H9 (cell line): Measurements from ENCODE around the gene SELENOI. TPM values are rescaled to one million over a fixed set of nuclear protein-coding genes. Genes with fewer than 3 reads are reported as not detected.
A peak's percentile ranks its signal among the peaks of the same experiment; 100 is the strongest.

Experiments
- DNase-seq: peaks from one replicate; pipeline ENCODE4 v3.0.0-alpha.2; 2017
- H2AFZ ChIP-seq: one replicate; pipeline ENCODE4 v1.6.1; 2013; ENCODE audit warnings: mild to moderate bottlenecking, low read length, control low read depth, moderate library complexity
- H2AK5ac ChIP-seq: 2 replicates; pipeline ENCODE4 v1.6.1; 2013; ENCODE audit warnings: low read length, control low read depth, mixed read lengths; ENCODE audit not compliant: insufficient read length
- H2BK120ac ChIP-seq: one replicate; pipeline ENCODE4 v1.6.1; 2013; ENCODE audit warnings: low read depth, mild to moderate bottlenecking, low read length, control low read depth, inconsistent platforms; ENCODE audit not compliant: poor library complexity, severe bottlenecking
- H2BK12ac ChIP-seq: 2 replicates; pipeline ENCODE4 v1.6.1; 2013; ENCODE audit warnings: low read length, control low read depth, mixed read lengths, low read depth; ENCODE audit not compliant: insufficient read length
- H2BK15ac ChIP-seq: 2 replicates; pipeline ENCODE4 v1.6.1; 2013; ENCODE audit warnings: low read depth, low read length, control low read depth
- H2BK20ac ChIP-seq: one replicate; pipeline ENCODE4 v1.6.1; 2013; ENCODE audit warnings: low read depth, mild to moderate bottlenecking, low read length, control low read depth, inconsistent platforms; ENCODE audit not compliant: poor library complexity, severe bottlenecking
- H2BK5ac ChIP-seq: 2 replicates; pipeline ENCODE4 v1.6.1; 2013; ENCODE audit warnings: low read length, control low read depth, mixed read lengths; ENCODE audit not compliant: insufficient read length
- H3K14ac ChIP-seq: 2 replicates; pipeline ENCODE4 v1.6.1; 2013; ENCODE audit warnings: low read length, control low read depth; ENCODE audit not compliant: insufficient read depth
- H3K18ac ChIP-seq: 2 replicates; pipeline ENCODE4 v1.6.1; 2013; ENCODE audit warnings: low read depth, mild to moderate bottlenecking, mixed read lengths, low read length, control low read depth; ENCODE audit not compliant: insufficient read length
- H3K23ac ChIP-seq: 2 replicates; pipeline ENCODE4 v1.6.1; 2013; ENCODE audit warnings: low read length, control low read depth, mixed read lengths, low read depth; ENCODE audit not compliant: insufficient read length
- H3K23me2 ChIP-seq: 2 replicates; pipeline ENCODE4 v1.6.1; 2013; ENCODE audit warnings: low read depth, mild to moderate bottlenecking, mixed read lengths, low read length, control low read depth; ENCODE audit not compliant: insufficient read length, poor library complexity, severe bottlenecking
- H3K27ac ChIP-seq: 2 replicates; pipeline ENCODE4 v1.5.1; 2013; ENCODE audit warnings: low read length, control low read depth, mixed read lengths, low read depth; ENCODE audit not compliant: insufficient read length
- H3K27me3 ChIP-seq: 2 replicates; pipeline ENCODE4 v1.6.1; 2013; ENCODE audit warnings: low read length, control low read depth, inconsistent platforms; ENCODE audit not compliant: insufficient read depth
- H3K4ac ChIP-seq: 2 replicates; pipeline ENCODE4 v1.6.1; 2013; ENCODE audit warnings: low read depth, mild to moderate bottlenecking, control low read depth, inconsistent platforms, low read length, moderate library complexity
- H3K4me1 ChIP-seq: 2 replicates; pipeline ENCODE4 v1.6.1; 2013; ENCODE audit warnings: low read length, control low read depth, inconsistent platforms; ENCODE audit not compliant: insufficient read depth
- H3K4me2 ChIP-seq: 2 replicates; pipeline ENCODE4 v1.6.1; 2013; ENCODE audit warnings: low read length, control low read depth, mixed read lengths; ENCODE audit not compliant: insufficient read length, insufficient read depth
- H3K56ac ChIP-seq: 2 replicates; pipeline ENCODE4 v1.6.1; 2013; ENCODE audit warnings: low read depth, mild to moderate bottlenecking, mixed read lengths, low read length, control low read depth; ENCODE audit not compliant: insufficient read length
- H3K79me1 ChIP-seq: 2 replicates; pipeline ENCODE4 v1.6.1; 2013; ENCODE audit warnings: low read depth, mild to moderate bottlenecking, moderate library complexity, low read length, control low read depth, inconsistent platforms; ENCODE audit not compliant: insufficient read depth, poor library complexity, severe bottlenecking
- H3K79me2 ChIP-seq: 2 replicates; pipeline ENCODE4 v1.6.1; 2013; ENCODE audit warnings: low read length, control low read depth, inconsistent platforms; ENCODE audit not compliant: insufficient read depth
- H3K9ac ChIP-seq: 2 replicates; pipeline ENCODE4 v1.6.1; 2013; ENCODE audit warnings: low read length, control low read depth, mixed read lengths; ENCODE audit not compliant: insufficient read length; ENCODE audit errors: extremely low read depth
- H3K9me3 ChIP-seq: one replicate; pipeline ENCODE4 v1.6.1; 2013; ENCODE audit warnings: low read depth, low read length, inconsistent platforms; ENCODE audit not compliant: control insufficient read depth
- H3T11ph ChIP-seq: one replicate; pipeline ENCODE4 v1.6.1; 2013; ENCODE audit warnings: mild to moderate bottlenecking, low read length, control low read depth, inconsistent platforms
- H4K20me1 ChIP-seq: one replicate; pipeline ENCODE4 v1.6.1; 2013; ENCODE audit not compliant: control insufficient read depth, insufficient read length, insufficient read depth
- H4K5ac ChIP-seq: 2 replicates; pipeline ENCODE4 v1.6.1; 2013; ENCODE audit warnings: low read depth, mild to moderate bottlenecking, mixed read lengths, low read length, control low read depth; ENCODE audit not compliant: insufficient read length
- H4K8ac ChIP-seq: replicated peaks from 2 replicates; pipeline ENCODE4 v1.6.1; 2013; ENCODE audit warnings: low read length, control low read depth, mixed read lengths, low read depth; ENCODE audit not compliant: insufficient read length
- H4K91ac ChIP-seq: 2 replicates; pipeline ENCODE4 v1.6.1; 2013; ENCODE audit warnings: low read depth, mild to moderate bottlenecking, moderate library complexity, mixed read lengths, low read length, control low read depth; ENCODE audit not compliant: insufficient read length
- H3K27ac Mint-ChIP-seq, 3 experiments: 2 replicates in 2 of 3; 3 replicates in 1 of 3; pipeline ENCODE4 v1.8.0; 2020 to 2021; ENCODE audit warnings: mixed read lengths in 3 of 3, mild to moderate bottlenecking in 1 of 3, moderate library complexity in 1 of 3
- H3K27me3 Mint-ChIP-seq: 2 replicates; pipeline ENCODE4 v1.8.0; 2021; ENCODE audit warnings: low read depth, mild to moderate bottlenecking, moderate library complexity, mixed read lengths
- H3K36me3 Mint-ChIP-seq, 3 experiments: 2 replicates in 2 of 3; 3 replicates in 1 of 3; pipeline ENCODE4 v1.8.0; 2020 to 2021; ENCODE audit warnings: low read depth in 3 of 3, mixed read lengths in 3 of 3; ENCODE audit not compliant: insufficient read depth in 1 of 3
- H3K4me1 Mint-ChIP-seq, 2 experiments: 2 replicates each; pipeline ENCODE4 v1.8.0; 2020; ENCODE audit warnings: mixed read lengths in 2 of 2
- H3K4me3 Mint-ChIP-seq, 2 experiments: 2 replicates in 1 of 2; 3 replicates in 1 of 2; pipeline ENCODE4 v1.8.0; 2020 to 2021; ENCODE audit warnings: mild to moderate bottlenecking in 2 of 2, mixed read lengths in 2 of 2, moderate library complexity in 1 of 2
- H3K9me3 Mint-ChIP-seq, 2 experiments: 2 replicates in 1 of 2; 3 replicates in 1 of 2; pipeline ENCODE4 v1.8.0; 2020; ENCODE audit warnings: mild to moderate bottlenecking in 2 of 2, mixed read lengths in 2 of 2, moderate library complexity in 1 of 2
- CTCF ChIP-seq: fragments of 200-600 bp; sonication (generic); conservative IDR thresholded peaks from 3 replicates; pipeline ENCODE4 v1.8.0; 2021; ENCODE audit warnings: antibody characterized with exemption, mild to moderate bottlenecking
- WGBS: extraction: QIAGEN DNeasy Blood & Tissue Kit; methylation state at CpG from one replicate; pipeline ENCODE4 v1.1.7; 2013; ENCODE audit warnings: missing lambda C conversion rate, low lambda C conversion rate, mixed read lengths; ENCODE audit not compliant: insufficient read length; ENCODE audit errors: extremely low coverage; 5-methylcytosine and 5-hydroxymethylcytosine counted together
- total RNA-seq: library from RNA; stranded (reverse); gene quantifications from 2 replicates; pipeline ENCODE4 v1.2.1, GENCODE V29; 2021

Gene SELENOI
- total RNA-seq, 1 experiment from 2014 or later = 41.9 TPM

GRCh38 chr2:26382564-26382963 is 36.6 kb downstream of the SELENOI start:
- Histone ChIP-seq H3K9ac (no peak overlapping the region), H3K23me2 (no peaks in the 10 kb centered on the region), H2BK15ac (no peak overlapping the region), H4K5ac (no peak overlapping the region), H2BK12ac (no peak overlapping the region), H4K20me1 (no peaks in the 10 kb centered on the region), H3K18ac (no peak overlapping the region), H3K23ac (no peak overlapping the region), H2AK5ac (no peak overlapping the region), H3T11ph (no peak overlapping the region), H2AFZ (no peak overlapping the region), H3K14ac (no peak overlapping the region), H3K79me2 (no peaks in the 10 kb centered on the region), H2BK5ac (no peak overlapping the region), H3K4me1 (no peaks in the 10 kb centered on the region), H2BK120ac (no peak overlapping the region), H3K4me2 (no peak overlapping the region), H3K56ac (no peak overlapping the region), H3K27ac (no peak overlapping the region), H4K91ac (no peak overlapping the region), H3K27me3 (no peaks in the 10 kb centered on the region), H3K9me3 (no peaks in the 10 kb centered on the region), H2BK20ac (no peak overlapping the region), H3K79me1 (no peaks in the 10 kb centered on the region), H4K8ac (no peak overlapping the region), H3K4ac (no peak overlapping the region)
- DNase-seq = no peak
- no peaks in the 10 kb centered on the region for H3K27me3 Mint-ChIP-seq
- H3K4me3 Mint-ChIP-seq = no peak overlapping the region
- no CpG with 5 or more reads among the region's 3 CpGs for WGBS
- H3K27ac Mint-ChIP-seq = peak overlapping the region in 1 of 3 experiments; percentile 1; a peak in 2 of 7 replicates
- H3K4me1 Mint-ChIP-seq = no peaks in the 10 kb centered on the region
- H3K9me3 Mint-ChIP-seq = no peaks in the 10 kb centered on the region
- H3K36me3 Mint-ChIP-seq = peaks cover 0 to 30% (median 19%) of the 10 kb centered on the region in 3 experiments; a peak in 6 of 7 replicates
- no peak for TF ChIP-seq CTCF
